ENCODE data around the gene SUSD2. TPM values are rescaled to one million over a fixed set of nuclear protein-coding genes. Genes with fewer than 3 reads are reported as not detected.

The SUSD2 gene
- total and polyA plus RNA-seq, 2 of the 4 experiments (the other 2 are of a cell fraction): 0.18 to 1.6 TPM

GRCh38 chr22:24189249-24190158, 8.2 kb downstream of the SUSD2 start (continued):
- TF ChIP-seq MAZ (IDR thresholded peaks at IDR 0.05; ENCODE audit: borderline replicate concordance, low read depth, low read length) (peak; percentile 65; the same call in 1 of the 2 replicates), RFX5 (IDR thresholded peaks at IDR 0.05; ENCODE audit: low read depth, low read length) (no peak), CHD1 (IDR thresholded peaks at IDR 0.05; ENCODE audit: low read depth, low read length) (no peak; the same call in 1 of the 2 replicates)

GRCh38 chr22:24190159-24190540, 8.9 kb downstream of the SUSD2 start:
- Histone ChIP-seq H3K23ac (ENCODE audit: low read depth, low read length) (no peak overlapping the region), H3K27me3 (ENCODE audit: control insufficient read depth, insufficient read depth, low read length) (no peaks in the 10 kb centered on the region), H3K27ac (ENCODE audit: insufficient read depth, low read length) (peak overlapping the region; percentile 16), H3K18ac (ENCODE audit: low read depth, low read length) (peak overlapping the region; percentile 5), H4K91ac (ENCODE audit: insufficient read depth, low read depth, low read length) (peak overlapping the region; percentile 91), H3K14ac (replicated peaks; ENCODE audit: low read depth, low read length) (0 out of 2 replicates have a peak overlapping the region, but pooled peaks have one; percentile 0), H3K4me3 (ENCODE audit: insufficient read depth, low read depth, low read length) (no peak overlapping the region), H3K9me1 (ENCODE audit: insufficient read depth, low read length) (no peaks in the 10 kb centered on the region; the same call in 1 of the 2 replicates), H3K4me1 (ENCODE audit: control insufficient read depth, insufficient read depth, low read length) (peaks cover 10% of the 10 kb centered on the region), H2AK9ac (replicated peaks; ENCODE audit: low read depth, low read length, poor library complexity) (peak overlapping the region; percentile 35), H2BK15ac (ENCODE audit: low read depth, low read length) (peak overlapping the region; percentile 87; the same call in 2 of the 3 replicates), H2BK5ac (ENCODE audit: low read depth, low read length, poor library complexity, severe bottlenecking) (peak overlapping the region; percentile 29), H3K9ac (ENCODE audit: low read depth, low read length) (no peak overlapping the region), H3K4me2 (ENCODE audit: low read depth, low read length) (no peak overlapping the region), H3K4ac (ENCODE audit: low read depth, low read length) (peak overlapping the region; percentile 90), H3K36me3 (ENCODE audit: control insufficient read depth, insufficient read depth, low read length) (no peaks in the 10 kb centered on the region), H4K20me1 (ENCODE audit: insufficient read depth, low read length) (no peaks in the 10 kb centered on the region), H2AK5ac (ENCODE audit: low read depth, low read length) (peak overlapping the region; percentile 94), H2AFZ (replicated peaks; ENCODE audit: low read length, poor library complexity) (peak overlapping the region; percentile 44), H3K9me3 (ENCODE audit: control insufficient read depth, insufficient read depth, low read length) (no peaks in the 10 kb centered on the region), H4K5ac (ENCODE audit: low read depth, low read length) (peak overlapping the region; percentile 69), H2BK120ac (ENCODE audit: low read depth, low read length) (peak overlapping the region; percentile 99), H3K56ac (ENCODE audit: extremely low read depth, insufficient read depth, low read length) (no peak overlapping the region), H2BK20ac (ENCODE audit: low read depth, low read length) (peak overlapping the region; percentile 93), H4K8ac (ENCODE audit: low read depth in 2 of 2, low read length in 2 of 2) (peak overlapping the region; percentile 34 to 73; a peak in 2 of 4 replicates), H3K79me1 (ENCODE audit: low read depth in 1 of 2, low read length in 2 of 2) (no peaks in the 10 kb centered on the region)
- intact Hi-C loops (cut with micrococcal nuclease): loop anchor here (1.0 kb wide), 1 partner anchor 18 kb away; no protein-coding TSS in a partner anchor
- ChIA-PET CTCF (interaction anchor here (0.7 to 1.5 kb wide), 5 partner anchors 18 to 326 kb away, joined by 3 to 13 read pairs (median 4); no protein-coding TSS in a partner anchor), POLR2A (ENCODE audit: unreplicated experiment) (no interaction called here)
- no TSS peak for BruUV-seq (replicated peaks)
- ATAC-seq (ENCODE audit: low read depth) (no peak; the same call in 1 of the 2 replicates), DNase-seq (no peak)
- in situ Hi-C loops (cut with MboI; ENCODE audit: low sequenced_read_pairs): no loop called here
- 93% methylated on average over 6 of the region's 14 CpGs; no CpG with 5 or more reads in 1 of the 2 experiments for WGBS, 2 experiments (ENCODE audit: extremely low coverage in 2 of 2, insufficient read length in 1 of 2)
- dilution Hi-C loops (cut with HindIII; ENCODE audit: low sequenced_read_pairs, unreplicated experiment): no loop called here
- no peak for TF ChIP-seq ELK1 (IDR thresholded peaks at IDR 0.05; ENCODE audit: borderline replicate concordance, low read depth, low read length)
- no peak for TF ChIP-seq BHLHE40 (IDR thresholded peaks at IDR 0.05; ENCODE audit: low read depth, low read length)
- no peak for TF ChIP-seq MXI1 (IDR thresholded peaks at IDR 0.05; ENCODE audit: borderline replicate concordance, low read depth, low read length)
- TF ChIP-seq USF2 (IDR thresholded peaks at IDR 0.05; ENCODE audit: low read depth, low read length): no peak
- no peak for TF ChIP-seq NFE2L2 (IDR thresholded peaks at IDR 0.05; ENCODE audit: low read depth, low read length)
- no peak for TF ChIP-seq RCOR1 (IDR thresholded peaks at IDR 0.05; ENCODE audit: insufficient replicate concordance, low read length)
- no peak for TF ChIP-seq CTCF (conservative IDR thresholded peaks at IDR 0.05; ENCODE audit: low read depth, low read length)

All from IMR-90 (cell line).